GM18498 (cell line): ENCODE results near the gene PHLDB1.
A peak's percentile ranks its signal among the peaks of the same experiment; 100 is the strongest.
"Not testable (repeated sequence)": the region's sequence is repeated elsewhere in the genome, so short reads cannot be mapped to it uniquely, and the experiment has no call there.

ENCODE experiments used
- ATAC-seq: cut with Tn5 transposase; IDR thresholded peaks from one replicate; pipeline ENCODE4 v1.9.1; 2021; ENCODE audit warnings: mild to moderate bottlenecking, moderate library complexity; ENCODE audit not compliant: unreplicated experiment

Gene PHLDB1

DNA sequence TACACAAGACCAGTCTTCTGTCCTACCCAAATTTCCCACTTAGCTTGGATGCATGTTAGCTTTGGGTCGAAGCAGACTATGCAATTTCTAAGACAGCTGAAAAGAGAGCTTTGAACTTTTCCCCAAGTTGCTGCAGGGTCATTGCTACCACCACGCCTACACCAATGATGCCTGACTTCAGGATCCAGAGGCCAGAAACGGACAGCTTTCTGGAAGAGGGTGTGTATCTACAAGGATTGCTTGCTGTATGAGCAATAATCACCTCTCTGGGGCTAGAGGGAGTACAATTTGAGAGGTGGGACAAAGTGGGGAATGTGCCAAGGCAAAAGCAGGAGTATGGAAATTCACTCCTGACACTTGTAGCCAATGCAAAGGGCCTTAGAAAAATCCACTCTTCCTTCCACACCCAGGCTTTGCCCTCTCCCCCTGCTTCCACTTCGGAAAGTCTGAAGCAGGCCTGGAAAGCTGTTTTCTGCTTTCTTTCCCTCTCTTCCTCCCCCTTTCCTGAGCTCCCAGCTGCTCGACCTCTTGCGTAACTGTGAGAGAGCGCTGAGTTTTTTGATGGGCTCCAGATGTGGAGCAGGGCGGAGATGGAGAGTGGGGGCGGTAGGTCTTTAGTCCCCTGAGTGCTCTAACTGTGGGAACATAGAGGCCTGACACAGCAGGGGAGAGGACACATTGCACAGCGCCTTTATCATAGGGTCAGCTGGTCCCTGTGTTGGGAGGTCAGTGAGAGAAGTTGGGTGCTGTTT lies 2.1 kb upstream of the PHLDB1 start:
- no peak for ATAC-seq

GRCh38 chr11:118606157-118606843 lies 1.1 kb upstream of the PHLDB1 start:
- no peak for ATAC-seq

DNA sequence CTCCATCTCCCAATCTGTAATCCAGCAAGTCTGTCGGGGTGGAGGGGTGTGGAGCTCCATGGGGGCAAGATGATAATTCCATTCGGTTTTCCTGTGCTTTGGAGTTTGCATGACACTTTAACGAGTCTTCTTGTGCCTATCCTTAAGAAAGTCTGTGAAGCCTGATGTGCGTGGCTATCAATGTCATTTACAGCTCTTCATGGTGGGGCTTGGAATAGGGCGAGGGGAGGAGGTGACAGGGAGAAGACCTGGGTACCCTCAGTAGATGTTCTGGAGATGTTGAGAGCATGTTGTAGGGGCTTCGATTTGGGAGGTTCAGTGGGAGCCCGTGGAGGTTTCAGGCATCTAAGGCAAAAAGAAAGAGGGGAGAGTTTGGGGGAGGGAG lies 579 bp upstream of the PHLDB1 start:
- no peak for ATAC-seq

DNA sequence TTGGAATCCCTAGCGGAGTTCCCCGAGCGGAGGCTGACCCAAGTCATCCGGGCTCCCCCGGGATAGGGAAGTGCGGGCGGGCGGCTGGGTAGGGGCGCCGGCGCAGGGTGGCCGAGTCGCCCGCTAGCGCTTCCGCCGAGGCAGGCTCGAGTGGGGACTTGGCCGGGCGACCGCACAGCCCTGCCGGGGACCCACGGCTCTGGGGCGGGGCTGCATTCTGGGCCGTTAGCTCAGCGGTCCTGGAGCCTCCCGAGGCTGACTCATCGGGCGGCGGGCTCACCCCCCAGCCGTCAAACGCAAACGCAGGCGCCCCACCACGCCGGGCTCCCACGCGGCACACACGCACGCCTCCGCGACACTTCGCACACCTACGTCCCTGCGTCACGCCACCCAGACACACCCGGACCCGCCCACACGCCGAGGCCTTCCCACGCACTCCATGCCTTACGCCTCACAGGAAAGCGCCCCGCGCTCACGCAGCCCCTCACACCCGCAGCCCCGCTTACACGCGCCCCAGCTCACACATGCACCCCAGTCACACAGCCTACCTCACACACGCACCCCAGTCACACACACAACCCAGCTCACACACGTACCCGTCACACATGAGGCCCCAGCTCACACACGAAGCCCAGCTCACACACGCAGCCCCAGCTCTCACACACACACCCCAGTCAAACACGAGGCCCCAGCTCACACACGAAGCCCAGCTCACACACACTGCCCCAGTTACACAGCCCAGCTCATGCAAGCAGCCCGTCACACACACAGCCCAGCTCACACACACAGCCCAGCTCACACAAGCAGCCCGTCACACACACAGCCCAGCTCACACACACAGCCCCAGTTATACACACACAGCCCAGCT lies 1.2 kb downstream of the PHLDB1 start:
- no peak for ATAC-seq

- ATAC-seq: no peak
These were observed 2.2 kb downstream of the PHLDB1 start for GRCh38 chr11:118609380-118610224.

GRCh38 chr11:118610225-118610772 lies 2.9 kb downstream of the PHLDB1 start:
- peak; percentile 1 for ATAC-seq

DNA sequence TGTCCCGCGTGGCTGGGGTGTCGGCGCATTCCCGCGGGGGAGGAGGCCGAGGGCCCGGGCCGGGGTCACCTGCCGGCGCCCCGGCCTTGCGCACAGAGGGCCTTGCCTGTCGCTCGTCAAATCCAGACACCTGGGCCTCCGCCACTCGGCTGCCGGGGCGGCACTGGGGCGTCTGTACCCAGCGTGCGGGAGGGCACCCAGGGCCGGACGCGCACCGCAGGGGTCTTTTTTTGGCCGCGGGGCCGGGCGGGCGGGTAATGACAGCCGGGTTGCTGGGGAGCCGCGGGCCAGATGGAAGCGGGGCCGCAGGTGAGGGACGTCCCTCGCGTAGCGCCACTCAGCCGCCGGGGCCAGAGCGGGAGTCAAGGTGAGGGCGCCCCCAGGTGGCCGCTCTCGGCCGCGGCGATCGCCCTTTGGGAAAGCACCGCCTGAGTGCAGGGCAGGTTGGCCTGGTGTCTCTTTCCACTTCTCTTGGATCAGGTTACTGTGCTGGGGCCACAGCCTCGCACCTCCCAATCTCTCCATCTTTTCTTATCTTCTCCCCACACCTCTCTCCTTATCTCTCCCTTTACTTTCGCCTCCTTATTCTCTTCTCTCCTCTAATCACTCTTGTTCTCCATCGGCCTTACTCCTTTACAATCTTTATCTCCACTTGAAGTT lies 3.5 kb downstream of the PHLDB1 start:
- peak; percentile 50 for ATAC-seq

- not testable (repeated sequence) for ATAC-seq
These were observed 4.0 kb downstream of the PHLDB1 start for GRCh38 chr11:118611433-118611795.

GRCh38 chr11:118612378-118612777 lies 5.0 kb downstream of the PHLDB1 start:
- no peak for ATAC-seq

- no peak for ATAC-seq
These were observed 7.1 kb downstream of the PHLDB1 start for GRCh38 chr11:118614511-118614910.

GRCh38 chr11:118615282-118615975 lies 8.0 kb downstream of the PHLDB1 start:
- no peak for ATAC-seq

DNA sequence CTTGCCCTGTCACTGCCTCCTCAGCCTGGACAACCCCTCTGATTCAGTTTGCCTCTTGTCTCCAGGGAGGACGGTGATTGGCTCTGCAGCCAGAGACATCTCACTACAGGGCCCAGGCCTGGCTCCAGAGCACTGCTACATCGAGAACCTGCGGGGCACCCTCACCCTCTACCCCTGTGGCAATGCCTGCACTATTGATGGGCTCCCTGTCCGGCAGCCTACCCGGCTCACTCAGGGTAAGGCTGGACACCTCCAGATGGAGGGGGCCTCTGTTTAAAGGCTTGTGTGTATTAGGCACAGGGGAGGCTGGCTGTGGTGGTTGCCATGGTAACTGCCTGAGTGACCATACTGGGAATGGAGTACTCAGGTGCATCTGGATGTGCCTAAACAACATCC lies 8.6 kb downstream of the PHLDB1 start:
- ATAC-seq: no peak

- ATAC-seq: no peak
These were observed 10.9 kb downstream of the PHLDB1 start for GRCh38 chr11:118618115-118618990.

DNA sequence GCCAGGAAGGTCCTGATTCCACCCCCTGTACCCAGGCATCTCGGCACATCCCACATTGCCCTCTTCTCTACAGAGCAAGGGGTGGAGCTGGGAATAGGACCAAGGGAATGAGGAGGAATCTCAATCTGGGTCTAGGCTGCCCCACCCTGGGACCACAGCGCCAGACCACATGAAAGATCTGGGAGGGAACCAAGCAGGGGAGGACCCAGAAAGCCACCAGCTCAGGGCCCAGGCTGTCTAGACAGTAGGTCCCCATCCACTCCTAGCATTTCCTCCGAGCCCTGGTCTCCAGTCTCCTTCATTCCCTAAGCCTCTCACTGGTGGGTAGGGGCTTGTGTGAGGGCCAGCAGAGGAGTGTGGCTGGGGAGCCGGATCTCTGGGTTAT lies 11.6 kb downstream of the PHLDB1 start:
- no peak for ATAC-seq

DNA sequence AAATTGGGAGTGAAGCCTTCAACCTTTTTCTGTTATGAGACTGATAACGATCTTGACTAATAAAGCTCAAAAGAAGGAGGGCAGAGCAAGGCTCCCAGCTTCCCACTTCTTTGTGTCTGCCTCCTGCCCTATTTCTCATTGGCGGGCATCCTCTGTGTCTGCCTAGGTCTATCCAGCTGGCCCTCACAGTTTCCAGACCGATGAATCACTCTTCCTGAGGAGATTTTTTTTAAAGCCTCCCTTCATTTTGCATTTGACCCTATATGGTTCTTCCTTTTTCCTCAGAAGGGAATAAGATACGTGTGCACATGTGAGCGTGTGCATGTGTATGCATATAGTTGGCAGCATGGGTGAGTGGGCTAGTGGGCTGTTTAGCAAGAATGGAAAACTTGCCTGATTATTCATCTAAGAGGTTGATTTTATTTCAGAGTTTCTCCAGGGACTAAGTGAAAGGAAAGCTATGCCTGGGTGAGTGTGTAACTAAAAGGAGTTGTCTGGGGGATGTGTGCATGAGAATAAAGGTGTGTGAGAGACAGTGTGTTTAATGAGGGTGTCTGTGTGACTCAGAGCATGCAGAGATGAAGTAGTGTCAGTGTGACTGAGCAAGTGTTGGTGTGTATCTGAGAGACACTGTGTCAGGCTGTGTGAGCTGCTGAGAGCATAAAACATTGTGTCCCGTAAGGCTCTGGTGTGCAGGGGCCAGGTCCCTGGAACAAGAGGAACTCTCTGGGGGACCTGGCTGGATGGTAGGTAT lies 12.2 kb downstream of the PHLDB1 start:
- ATAC-seq: no peak

DNA sequence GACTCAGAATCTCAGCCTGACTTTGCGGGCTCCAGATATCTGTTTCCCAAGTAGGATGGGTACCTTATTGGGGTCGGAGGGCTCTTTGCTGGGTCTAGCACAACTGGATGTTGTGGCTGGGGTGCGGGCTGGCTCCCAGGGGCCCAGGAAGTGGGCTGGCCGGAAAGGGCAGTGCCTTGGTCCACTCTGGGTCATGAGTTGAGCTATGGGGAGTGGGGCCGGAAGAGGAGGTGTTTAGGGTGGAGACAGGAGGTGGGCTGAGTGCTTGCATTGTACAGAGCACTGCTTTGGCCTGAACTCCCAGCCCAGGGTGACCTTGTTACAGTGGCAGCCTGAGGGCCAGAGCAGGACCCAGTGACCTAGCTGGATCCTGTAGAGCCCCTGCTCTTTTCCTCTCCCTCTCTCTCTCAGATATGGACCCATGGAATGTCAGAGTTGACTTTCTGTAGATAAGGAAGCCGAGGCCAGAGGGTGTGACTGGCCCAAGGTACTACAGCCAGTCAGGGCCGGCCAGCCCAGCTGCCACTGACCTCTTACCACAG lies 13.2 kb downstream of the PHLDB1 start:
- ATAC-seq: no peak

- no peak for ATAC-seq
These were observed 13.8 kb downstream of the PHLDB1 start for GRCh38 chr11:118621071-118621783.
